GM04503 (cell line): ENCODE results near the gene XPO5.

Experiments
- DNase-seq: peaks from one replicate; pipeline ENCODE4 v3.0.0-alpha.2; 2012; ENCODE audit warnings: low read depth

XPO5 gene

GRCh38 chr6:43497689-43498088, 78.1 kb downstream of the XPO5 start:
- DNase-seq, result no peak

- no peak for DNase-seq
Observed at GRCh38 chr6:43497129-43497396, 78.8 kb downstream of the XPO5 start.

- no peak for DNase-seq
Observed at GRCh38 chr6:43496370-43497128, 79.3 kb downstream of the XPO5 start.

GRCh38 chr6:43495409-43495941, 80.4 kb downstream of the XPO5 start:
- no peak for DNase-seq

- no peak for DNase-seq
Observed at GRCh38 chr6:43494766-43495165, 81.1 kb downstream of the XPO5 start.

- DNase-seq, result no peak
Observed at GRCh38 chr6:43494321-43494720, 81.5 kb downstream of the XPO5 start.

- no peak for DNase-seq
Observed at GRCh38 chr6:43493833-43494232, 82.0 kb downstream of the XPO5 start.

GRCh38 chr6:43493230-43493629, 82.6 kb downstream of the XPO5 start:
- DNase-seq, result no peak

GRCh38 chr6:43492673-43493072, 83.2 kb downstream of the XPO5 start:
- DNase-seq, result no peak

- DNase-seq, result peak; percentile 33
Observed at GRCh38 chr6:43491750-43492661, 83.8 kb downstream of the XPO5 start.

GRCh38 chr6:43490523-43490939, 85.3 kb downstream of the XPO5 start:
- DNase-seq, result no peak

GRCh38 chr6:43489277-43490072, 86.4 kb downstream of the XPO5 start:
- DNase-seq, result no peak

GRCh38 chr6:43488667-43489276, 87.1 kb downstream of the XPO5 start:
- no peak for DNase-seq

GRCh38 chr6:43481591-43482236, 94.1 kb downstream of the XPO5 start:
- DNase-seq, result no peak

- no peak for DNase-seq
Observed at GRCh38 chr6:43481075-43481474, 94.8 kb downstream of the XPO5 start.

- no peak for DNase-seq
Observed at GRCh38 chr6:43478008-43478372, 97.8 kb downstream of the XPO5 start.

- peak; percentile 31 for DNase-seq
Observed at GRCh38 chr6:43477235-43478007, 98.4 kb downstream of the XPO5 start, which contains the start of gene TJAP1. Gene TJAP1 (plus strand): TSS chr6:43477570. CDS start chr6:43499002, 21,432 bp downstream.

- no peak for DNase-seq
Observed at GRCh38 chr6:43476746-43477145, 99.1 kb downstream of the XPO5 start.

GRCh38 chr6:43475516-43475915, 100.3 kb downstream of the XPO5 start:
- DNase-seq, result no peak

- no peak for DNase-seq
Observed at GRCh38 chr6:43472515-43472914, 103.3 kb downstream of the XPO5 start.
